Measurements from ENCODE around the gene FXN. TPM values are rescaled to one million over a fixed set of nuclear protein-coding genes. Genes with fewer than 3 reads are reported as not detected.
"Not testable (repeated sequence)": the region's sequence is repeated elsewhere in the genome, so short reads cannot be mapped to it uniquely, and the experiment has no call there.

FXN gene
- total RNA-seq, 4 donors from 2014 or later, result 2.4 to 7.3 (median 5.2) TPM

DNA sequence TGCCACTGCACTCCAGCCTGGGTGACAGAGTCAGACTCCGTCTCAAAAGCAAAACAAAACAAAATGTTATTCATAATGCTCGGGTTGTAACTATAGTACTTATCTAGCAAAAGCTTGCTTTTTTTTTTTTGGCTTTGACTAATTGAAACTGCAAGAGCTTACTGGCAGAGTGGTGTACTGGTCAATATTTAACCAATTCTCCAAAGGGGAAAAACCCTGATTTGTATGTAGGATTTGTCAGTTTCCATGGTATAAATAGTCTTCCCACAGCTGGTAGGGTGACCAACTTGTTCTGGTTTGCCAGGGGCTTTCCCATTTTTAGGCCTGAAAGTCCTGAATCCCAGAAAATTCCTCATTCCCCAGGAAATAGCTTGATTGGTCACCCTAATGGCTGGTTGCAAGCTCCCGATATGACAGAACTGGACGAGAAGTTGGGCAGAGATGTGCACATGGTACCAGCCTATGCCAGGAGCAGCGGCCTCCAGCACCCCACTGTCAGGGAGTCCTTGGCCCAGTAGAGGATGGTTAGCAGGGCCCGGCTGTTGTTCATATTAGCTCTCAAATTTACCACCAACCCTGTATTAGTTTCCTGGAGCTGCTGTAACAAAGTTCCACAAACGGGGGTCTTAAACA lies 58.0 kb downstream of the FXN start:
- no peaks in the 10 kb centered on the region for H3K4me1 ChIP-seq

DNA sequence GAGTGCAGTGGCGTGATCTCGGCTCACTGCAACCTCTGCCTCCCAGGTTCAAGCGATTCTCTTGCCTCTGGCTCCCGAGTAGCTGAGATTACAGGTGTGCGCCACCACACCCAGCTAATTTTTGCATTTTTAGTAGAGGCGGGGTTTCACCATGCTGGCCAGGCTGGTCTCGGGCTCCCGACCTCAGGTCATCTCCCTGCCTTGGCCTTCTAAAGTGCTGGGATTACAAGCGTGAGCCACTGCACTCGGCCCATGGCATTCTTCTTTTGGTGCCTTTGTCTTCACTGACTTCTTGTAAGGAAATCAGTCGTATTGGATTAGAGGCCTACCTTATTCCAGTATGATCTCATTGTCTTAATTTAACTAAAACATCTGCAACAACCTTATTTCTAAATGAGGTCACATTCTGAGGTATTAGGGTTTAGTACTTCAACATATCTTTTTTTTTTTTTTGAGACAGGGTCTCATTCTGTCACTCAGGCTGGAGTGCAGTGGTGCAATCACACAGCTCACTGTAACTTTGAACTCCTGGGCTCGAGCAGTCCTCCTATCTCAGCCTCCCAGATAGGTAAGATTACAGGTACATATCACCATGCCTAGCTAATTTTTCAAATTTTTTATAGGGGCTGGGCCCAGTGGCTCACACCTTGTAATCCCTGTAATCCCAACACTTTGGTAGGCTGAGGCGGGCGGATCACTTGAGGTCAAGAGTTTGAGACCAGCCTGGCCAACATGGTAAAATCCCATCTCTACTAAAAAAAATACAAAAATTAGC lies 59.0 kb downstream of the FXN start:
- H3K27ac ChIP-seq; H3K27me3 ChIP-seq; H3K36me3 ChIP-seq; H3K9me3 ChIP-seq; H3K4me1 ChIP-seq; DNase-seq (ENCODE audit: low spot score in 2 of 2); H3K4me3 ChIP-seq: not testable (repeated sequence)
- WGBS, 2 donors, result 95% methylated on average over 14 of the region's 14 CpGs

More for the DNA sequence above, 58.0 kb downstream of the FXN start:
- no peak for DNase-seq (ENCODE audit: low spot score in 2 of 2)
- H3K27me3 ChIP-seq, result no peaks in the 10 kb centered on the region
- no peaks in the 10 kb centered on the region for H3K9me3 ChIP-seq
- no peak overlapping the region for H3K4me3 ChIP-seq
- TF ChIP-seq POLR2A (IDR thresholded peaks at IDR 0.05) (no peak), EP300 (IDR thresholded peaks at IDR 0.05) (no peak)
- TF ChIP-seq, protein P1, sequence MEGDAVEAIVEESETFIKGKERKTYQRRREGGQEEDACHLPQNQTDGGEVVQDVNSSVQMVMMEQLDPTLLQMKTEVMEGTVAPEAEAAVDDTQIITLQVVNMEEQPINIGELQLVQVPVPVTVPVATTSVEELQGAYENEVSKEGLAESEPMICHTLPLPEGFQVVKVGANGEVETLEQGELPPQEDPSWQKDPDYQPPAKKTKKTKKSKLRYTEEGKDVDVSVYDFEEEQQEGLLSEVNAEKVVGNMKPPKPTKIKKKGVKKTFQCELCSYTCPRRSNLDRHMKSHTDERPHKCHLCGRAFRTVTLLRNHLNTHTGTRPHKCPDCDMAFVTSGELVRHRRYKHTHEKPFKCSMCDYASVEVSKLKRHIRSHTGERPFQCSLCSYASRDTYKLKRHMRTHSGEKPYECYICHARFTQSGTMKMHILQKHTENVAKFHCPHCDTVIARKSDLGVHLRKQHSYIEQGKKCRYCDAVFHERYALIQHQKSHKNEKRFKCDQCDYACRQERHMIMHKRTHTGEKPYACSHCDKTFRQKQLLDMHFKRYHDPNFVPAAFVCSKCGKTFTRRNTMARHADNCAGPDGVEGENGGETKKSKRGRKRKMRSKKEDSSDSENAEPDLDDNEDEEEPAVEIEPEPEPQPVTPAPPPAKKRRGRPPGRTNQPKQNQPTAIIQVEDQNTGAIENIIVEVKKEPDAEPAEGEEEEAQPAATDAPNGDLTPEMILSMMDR (IDR thresholded peaks at IDR 0.05), result no peak
- no peaks in the 10 kb centered on the region for H3K36me3 ChIP-seq
- 86 to 87% methylated on average over 6 to 7 of the region's 7 CpGs for WGBS, 2 donors
- no peak overlapping the region for H3K27ac ChIP-seq

DNA sequence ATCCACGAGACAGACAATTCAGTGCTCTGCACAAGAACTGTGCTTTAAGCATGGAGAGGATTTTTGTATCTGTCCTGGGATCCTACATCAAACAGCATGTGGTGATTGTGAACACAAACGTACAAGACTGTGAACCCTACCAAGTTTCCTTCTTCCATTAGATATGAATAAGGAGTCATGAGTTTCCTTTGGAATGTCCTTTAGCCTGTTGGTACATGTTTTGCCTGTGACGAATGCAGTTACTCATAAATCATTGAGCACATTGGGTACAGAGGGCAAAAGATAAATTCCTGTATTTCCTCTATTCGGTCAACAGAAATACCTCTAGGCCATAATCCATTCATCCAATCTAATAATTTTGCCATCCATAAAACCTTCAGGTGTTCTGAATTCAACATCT lies 61.5 kb downstream of the FXN start:
- TF ChIP-seq, protein P1 (IDR thresholded peaks at IDR 0.05), result no peak
- no peak for TF ChIP-seq EP300 (IDR thresholded peaks at IDR 0.05)
- Histone ChIP-seq H3K4me1 (no peaks in the 10 kb centered on the region), H3K4me3 (no peak overlapping the region), H3K27ac (no peak overlapping the region), H3K36me3 (no peaks in the 10 kb centered on the region), H3K27me3 (no peaks in the 10 kb centered on the region), H3K9me3 (no peaks in the 10 kb centered on the region)
- 55 to 59% methylated on average over 4 of the region's 4 CpGs for WGBS, 2 donors
- no peak for DNase-seq (ENCODE audit: low spot score in 2 of 2)

DNA sequence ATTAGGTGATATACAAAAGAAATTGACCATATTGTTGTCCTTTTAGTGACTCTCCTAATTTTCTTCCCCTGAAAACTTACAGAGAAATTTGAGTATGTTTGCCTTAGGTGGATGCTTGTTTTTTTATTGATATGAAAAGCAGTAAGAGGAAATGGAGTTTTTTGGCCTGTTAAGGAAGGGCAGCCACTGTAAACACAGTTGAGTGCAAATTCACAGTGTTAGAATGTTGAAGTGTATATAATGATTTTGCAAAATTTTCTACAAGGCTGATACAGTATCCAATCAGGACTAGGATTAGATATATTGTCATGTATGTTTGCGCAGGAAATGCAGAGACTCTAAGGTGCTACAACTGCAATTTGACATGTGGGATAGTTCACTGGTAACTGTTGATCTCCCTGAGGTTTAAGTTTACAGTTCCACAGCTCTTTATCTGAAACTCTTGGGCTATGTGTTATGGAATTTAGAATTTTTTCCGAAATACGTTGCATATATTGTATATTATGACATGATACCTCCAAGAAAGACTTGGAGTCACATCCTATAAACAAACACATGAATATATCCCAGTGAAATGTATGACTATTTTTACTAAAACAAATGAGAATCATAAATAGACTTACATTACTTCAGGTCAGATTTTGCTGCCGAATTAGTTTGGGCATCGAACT lies 62.5 kb downstream of the FXN start:
- no peak overlapping the region for H3K4me3 ChIP-seq
- 85 to 92% methylated on average over 5 of the region's 5 CpGs for WGBS, 2 donors
- TF ChIP-seq EP300 (IDR thresholded peaks at IDR 0.05) (no peak), POLR2A (IDR thresholded peaks at IDR 0.05) (no peak)
- TF ChIP-seq, protein P1 (IDR thresholded peaks at IDR 0.05), result no peak
- no peaks in the 10 kb centered on the region for H3K4me1 ChIP-seq
- no peaks in the 10 kb centered on the region for H3K9me3 ChIP-seq
- H3K27ac ChIP-seq, result no peak overlapping the region
- H3K36me3 ChIP-seq, result no peaks in the 10 kb centered on the region
- H3K27me3 ChIP-seq, result no peaks in the 10 kb centered on the region
- no peak for DNase-seq (ENCODE audit: low spot score in 2 of 2)

DNA sequence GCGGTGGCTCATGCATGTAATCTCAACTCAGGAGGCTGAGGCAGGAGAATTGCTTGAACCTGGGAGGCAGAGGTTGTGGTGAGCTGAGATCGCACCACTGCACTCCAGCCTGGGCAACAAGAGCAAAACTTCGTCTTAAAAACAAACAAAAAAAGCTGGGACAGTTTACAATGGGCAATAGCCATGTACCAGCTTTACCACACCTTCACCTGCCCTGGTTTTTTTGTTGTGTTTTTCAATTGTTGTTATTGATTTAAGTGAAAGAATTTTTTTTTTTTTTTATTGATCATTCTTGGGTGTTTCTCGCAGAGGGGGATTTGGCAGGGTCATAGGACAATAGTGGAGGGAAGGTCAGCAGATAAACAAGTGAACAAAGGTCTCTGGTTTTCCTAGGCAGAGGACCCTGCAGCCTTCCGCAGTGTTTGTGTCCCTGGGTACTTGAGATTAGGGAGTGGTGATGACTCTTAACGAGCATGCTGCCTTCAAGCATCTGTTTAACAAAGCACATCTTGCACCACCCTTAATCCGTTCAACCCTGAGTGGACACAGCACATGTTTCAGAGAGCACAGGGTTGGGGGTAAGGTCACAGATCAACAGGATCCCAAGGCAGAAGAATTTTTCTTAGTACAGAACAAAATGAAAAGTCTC lies 67.9 kb downstream of the FXN start:
- not testable (repeated sequence) for H3K27me3 ChIP-seq; H3K27ac ChIP-seq; H3K4me1 ChIP-seq; H3K36me3 ChIP-seq; H3K9me3 ChIP-seq; DNase-seq (ENCODE audit: low spot score in 2 of 2); H3K4me3 ChIP-seq
- WGBS, 2 donors, result 88 to 90% methylated on average over 4 of the region's 7 CpGs
